Liver (tissue), 9 donors: ENCODE data around the gene RAB27A. TPM values are rescaled to one million over a fixed set of nuclear protein-coding genes. Genes with fewer than 3 reads are reported as not detected.
A peak's percentile ranks its signal among the peaks of the same experiment; 100 is the strongest.

ENCODE experiments used
- DNase-seq: peaks from one replicate; pipeline ENCODE4 v3.0.0-alpha.2; 2017; ENCODE audit warnings: low spot score
- H3K27ac ChIP-seq, 2 donors: one replicate each; pipeline ENCODE4 v1.7.0; 2013; ENCODE audit warnings: inconsistent platforms in 2 of 2, low read length in 2 of 2, control low read depth in 1 of 2, low read depth in 1 of 2, mild to moderate bottlenecking in 1 of 2
- H3K27me3 ChIP-seq, 4 donors: one replicate each; pipeline versions ENCODE4 v1.6.1 to v1.7.0; 2013; ENCODE audit warnings: low read length in 3 of 4, inconsistent platforms in 1 of 4, mild to moderate bottlenecking in 1 of 4, moderate library complexity in 1 of 4; ENCODE audit not compliant: control insufficient read depth in 4 of 4, insufficient read depth in 4 of 4
- H3K36me3 ChIP-seq, 4 donors: one replicate each; pipeline versions ENCODE4 v1.6.1 to v1.7.0; 2013; ENCODE audit warnings: low read length in 3 of 4, mild to moderate bottlenecking in 3 of 4, low read depth in 1 of 4, moderate library complexity in 1 of 4; ENCODE audit not compliant: control insufficient read depth in 4 of 4, insufficient read depth in 3 of 4
- H3K4me1 ChIP-seq, 4 donors: one replicate each; pipeline versions ENCODE4 v1.6.1 to v1.7.0; 2013; ENCODE audit warnings: low read length in 3 of 4, mild to moderate bottlenecking in 3 of 4, moderate library complexity in 1 of 4; ENCODE audit not compliant: control insufficient read depth in 4 of 4, insufficient read depth in 4 of 4
- H3K4me3 ChIP-seq, 3 donors: one replicate each; pipeline versions ENCODE4 v1.6.1 to v1.7.0; 2013; ENCODE audit warnings: low read length in 3 of 3, control low read depth in 1 of 3, low read depth in 1 of 3, mild to moderate bottlenecking in 1 of 3
- H3K9ac ChIP-seq, 2 donors: one replicate each; pipeline ENCODE4 v1.7.0; 2013; ENCODE audit warnings: low read length in 2 of 2, mild to moderate bottlenecking in 2 of 2, moderate library complexity in 2 of 2, control low read depth in 1 of 2, low read depth in 1 of 2
- H3K9me3 ChIP-seq, 4 donors: one replicate each; pipeline versions ENCODE4 v1.6.1 to v1.7.0; 2013; ENCODE audit warnings: low read length in 3 of 4; ENCODE audit not compliant: control insufficient read depth in 4 of 4
- ATF3 ChIP-seq: IDR thresholded peaks from 2 replicates; pipeline ENCODE4 v1.6.1; 2016; ENCODE audit warnings: antibody characterized with exemption
- CTCF ChIP-seq: fragments of 150-350 bp; IDR thresholded peaks from 2 replicates; pipeline ENCODE4 v1.5.1; 2017; ENCODE audit warnings: improper control_type of control experiment, low read depth, low read length; ENCODE audit not compliant: missing input control
- EGR1 ChIP-seq, 2 donors: IDR thresholded peaks; 2 replicates each; pipeline ENCODE4 v1.6.1; 2016 to 2018; ENCODE audit warnings: antibody characterized with exemption in 2 of 2, low read depth in 2 of 2
- JUND ChIP-seq, 2 donors: IDR thresholded peaks; 2 replicates each; pipeline ENCODE4 v1.6.1; 2016; ENCODE audit warnings: antibody characterized with exemption in 2 of 2
- MAX ChIP-seq: IDR thresholded peaks from 2 replicates; pipeline ENCODE4 v1.6.1; 2016; ENCODE audit warnings: antibody characterized with exemption
- RAD21 ChIP-seq, 2 donors: IDR thresholded peaks; 2 replicates each; pipeline ENCODE4 v1.6.1; 2016; ENCODE audit warnings: antibody characterized with exemption in 2 of 2, mild to moderate bottlenecking in 2 of 2
- SP1 ChIP-seq: IDR thresholded peaks from 2 replicates; pipeline ENCODE4 v1.6.1; 2018; ENCODE audit warnings: antibody characterized with exemption, mild to moderate bottlenecking
- YY1 ChIP-seq: IDR thresholded peaks from 2 replicates; pipeline ENCODE4 v1.6.1; 2016; ENCODE audit warnings: antibody characterized with exemption, mild to moderate bottlenecking
- WGBS: extraction: QIAGEN DNeasy Blood & Tissue Kit; methylation state at CpG from one replicate; pipeline ENCODE4 v1.1.7; 2013; 5-methylcytosine and 5-hydroxymethylcytosine counted together
- polyA plus RNA-seq, 2 donors: library from polyadenylated mRNA; stranded (reverse) in 1 of 2; unstranded in 1 of 2; fragments of 200-250 nt in 1 of 2; fragments of >200 nt in 1 of 2; fragmentation: Nextera tagmentation in 1 of 2; extraction: Ambion mirVana in 1 of 2; gene quantifications; one replicate each; pipeline versions ENCODE4 v1.2.1 to v1.2.3, GENCODE V29; 2013 to 2015
- total RNA-seq, 2 donors: library from RNA; depleted of rRNA; stranded (reverse); fragments of >200 nt; gene quantifications; one replicate each; pipeline ENCODE4 v1.2.3, GENCODE V29; 2014
- donor health status: healthy.
- donor health status: healthy.
- donor health status: healthy.
- donor health status: healthy.
- donor health status: healthy.

RAB27A gene
- total and polyA plus RNA-seq, 4 donors: 6.4 to 30.8 (median 24.9) TPM

GRCh38 chr15:55277116-55277564, 12.5 kb downstream of the RAB27A start:
- peak overlapping the region in 1 of 2 donors; percentile 9 for H3K27ac ChIP-seq
- no peak for DNase-seq
- H3K36me3 ChIP-seq: no peaks in the 10 kb centered on the region
- 64% methylated on average over 7 of the region's 7 CpGs for WGBS
- TF ChIP-seq SP1 (no peak), CTCF (no peak), MAX (no peak), EGR1 (IDR thresholded peaks at IDR 0.05; ENCODE audit: low read depth in 2 of 2) (no peak)
- no peaks in the 10 kb centered on the region for H3K27me3 ChIP-seq
- H3K9me3 ChIP-seq: no peaks in the 10 kb centered on the region
- H3K4me3 ChIP-seq: no peak overlapping the region
- no peak overlapping the region for H3K9ac ChIP-seq
- H3K4me1 ChIP-seq: peaks cover 0 to 1% (median 0%) of the 10 kb centered on the region in 4 donors

GRCh38 chr15:55276324-55276723, 13.3 kb downstream of the RAB27A start:
- H3K9me3 ChIP-seq: no peaks in the 10 kb centered on the region
- peaks cover 0 to 1% (median 0%) of the 10 kb centered on the region in 4 donors for H3K4me1 ChIP-seq
- H3K27ac ChIP-seq: no peak overlapping the region
- no peaks in the 10 kb centered on the region for H3K27me3 ChIP-seq
- 94% methylated on average over 5 of the region's 5 CpGs for WGBS
- TF ChIP-seq RAD21 (IDR thresholded peaks at IDR 0.05) (no peak), ATF3 (no peak)
- no peak overlapping the region for H3K4me3 ChIP-seq
- no peak for DNase-seq
- H3K9ac ChIP-seq: no peak overlapping the region
- H3K36me3 ChIP-seq: no peaks in the 10 kb centered on the region

- H3K27me3 ChIP-seq: no peaks in the 10 kb centered on the region
- H3K4me1 ChIP-seq: no peaks in the 10 kb centered on the region
- no peak for DNase-seq
- H3K4me3 ChIP-seq: no peak overlapping the region
- no peak overlapping the region for H3K9ac ChIP-seq
- no peak overlapping the region for H3K27ac ChIP-seq
- TF ChIP-seq YY1: no peak
- no peak for TF ChIP-seq JUND (IDR thresholded peaks at IDR 0.05)
- TF ChIP-seq CTCF: no peak
- no peaks in the 10 kb centered on the region for H3K36me3 ChIP-seq
- WGBS: 90% methylated on average over 6 of the region's 6 CpGs
- no peaks in the 10 kb centered on the region for H3K9me3 ChIP-seq
These were observed 19.3 kb downstream of the RAB27A start for GRCh38 chr15:55270291-55270690.
